Measurements from ENCODE around the gene DIRAS3.
A peak's percentile ranks its signal among the peaks of the same experiment; 100 is the strongest.

DIRAS3 gene

GRCh38 chr1:68049941-68050878, at the start of gene DIRAS3:
Gene DIRAS3 (minus strand): TSS chr1:68050627. CDS start chr1:68047297, 3,330 bp downstream.
- no peak for TF ChIP-seq CTCF (conservative IDR thresholded peaks at IDR 0.05; ENCODE audit: low read depth)
- DNase-seq (ENCODE audit: low spot score) = peak; percentile 13
- ChIA-PET CTCF (interaction anchor here (0.6 kb wide), 2 partner anchors 195 to 420 kb away, joined by 3 to 4 read pairs; no protein-coding TSS in a partner anchor), POLR2A (ENCODE audit: low non-redundant PET) (no interaction called here)
- no peak within 1 kb of the TSS for H3K27ac ChIP-seq

- TF ChIP-seq CTCF (conservative IDR thresholded peaks at IDR 0.05; ENCODE audit: low read depth) = no peak
- ChIA-PET CTCF (no interaction called here), POLR2A (ENCODE audit: low non-redundant PET) (interaction anchor here (1.0 kb wide), 1 partner anchor 13 kb away, joined by 3 read pairs; no protein-coding TSS in a partner anchor)
- no peak overlapping the region for H3K27ac ChIP-seq
- peak; percentile 34 for DNase-seq (ENCODE audit: low spot score)
Observed at GRCh38 chr1:68093737-68094136, 43.3 kb upstream of the DIRAS3 start.

GRCh38 chr1:68087184-68087583, 36.8 kb upstream of the DIRAS3 start:
- no peak for DNase-seq (ENCODE audit: low spot score)
- ChIA-PET POLR2A (ENCODE audit: low non-redundant PET) (no interaction called here), CTCF (interaction anchor here (0.6 kb wide), 1 partner anchor 586 kb away, joined by 3 read pairs; no protein-coding TSS in a partner anchor)
- no peak for TF ChIP-seq CTCF (conservative IDR thresholded peaks at IDR 0.05; ENCODE audit: low read depth)
- no peak overlapping the region for H3K27ac ChIP-seq

- no peak for DNase-seq (ENCODE audit: low spot score)
- no peak for TF ChIP-seq CTCF (conservative IDR thresholded peaks at IDR 0.05; ENCODE audit: low read depth)
- ChIA-PET POLR2A (ENCODE audit: low non-redundant PET) (no interaction called here), CTCF (no interaction called here)
- H3K27ac ChIP-seq = no peak overlapping the region
Observed at GRCh38 chr1:68085752-68086151, 35.3 kb upstream of the DIRAS3 start.

GRCh38 chr1:68083686-68084085, 33.3 kb upstream of the DIRAS3 start:
- no peak for TF ChIP-seq CTCF (conservative IDR thresholded peaks at IDR 0.05; ENCODE audit: low read depth)
- CTCF ChIA-PET = no interaction called here
- H3K27ac ChIP-seq = no peak overlapping the region
- POLR2A ChIA-PET (ENCODE audit: low non-redundant PET) = no interaction called here
- DNase-seq (ENCODE audit: low spot score) = no peak

- POLR2A ChIA-PET (ENCODE audit: low non-redundant PET) = no interaction called here
- H3K27ac ChIP-seq = no peak overlapping the region
- TF ChIP-seq CTCF (conservative IDR thresholded peaks at IDR 0.05; ENCODE audit: low read depth) = no peak
- CTCF ChIA-PET = no interaction called here
- no peak for DNase-seq (ENCODE audit: low spot score)
Observed at GRCh38 chr1:68081775-68082283, 31.4 kb upstream of the DIRAS3 start.
